Upper lobe of left lung (tissue), 6 donors: ENCODE results near the gene EFNB1. TPM values are rescaled to one million over a fixed set of nuclear protein-coding genes. Genes with fewer than 3 reads are reported as not detected.

Source experiments
- ATAC-seq, 2 donors: fragments of 200-7000 bp; cut with Tn5 transposase; one replicate each; pipeline ENCODE4 v1.9.1; 2022; ENCODE audit warnings: mild to moderate bottlenecking in 2 of 2, moderate library complexity in 2 of 2; ENCODE audit not compliant: low FRiP score in 2 of 2
- DNase-seq, 2 donors: peaks; one replicate each; pipeline ENCODE4 v3.0.0-alpha.2; 2019 to 2020
- H3K27ac ChIP-seq, 4 donors: fragments of 200-600 bp; sonication (generic); one replicate each; pipeline ENCODE4 v1.5.1; 2016 to 2019
- H3K27me3 ChIP-seq, 4 donors: fragments of 200-600 bp; sonication (generic); one replicate each; pipeline ENCODE4 v1.5.1; 2017 to 2019
- H3K36me3 ChIP-seq, 4 donors: fragments of 200-600 bp; sonication (generic); one replicate each; pipeline ENCODE4 v1.5.1; 2016 to 2019
- H3K4me1 ChIP-seq, 4 donors: fragments of 200-600 bp; sonication (generic); one replicate each; pipeline ENCODE4 v1.5.1; 2018 to 2019
- H3K4me3 ChIP-seq, 4 donors: fragments of 200-600 bp; sonication (generic); one replicate each; pipeline ENCODE4 v1.5.1; 2017 to 2019; ENCODE audit warnings: mild to moderate bottlenecking in 2 of 4, moderate library complexity in 1 of 4
- H3K9me3 ChIP-seq, 4 donors: fragments of 200-600 bp; sonication (generic); one replicate each; pipeline ENCODE4 v1.5.1; 2018 to 2019
- EP300 ChIP-seq, 4 donors: sonication (generic); formaldehyde crosslinking; IDR thresholded peaks; one replicate each; pipeline ENCODE4 v1.5.1; 2017; ENCODE audit warnings: antibody characterized with exemption in 4 of 4, control low read depth in 2 of 4
- POLR2A ChIP-seq, 4 donors: fragments of 450-650 bp; IDR thresholded peaks; one replicate each; pipeline ENCODE4 v1.5.1; 2016 to 2017; ENCODE audit warnings: antibody characterized with exemption in 4 of 4, mild to moderate bottlenecking in 2 of 4
- POLR2AphosphoS5 ChIP-seq, 2 donors: sonication (generic); formaldehyde crosslinking; IDR thresholded peaks; one replicate each; pipeline ENCODE4 v1.5.1; 2017; ENCODE audit warnings: antibody characterized with exemption in 2 of 2
- WGBS, 2 donors: methylation state at CpG; one replicate each; pipeline ENCODE4 v1.1.5; 2017 to 2018; 5-methylcytosine and 5-hydroxymethylcytosine counted together
- total RNA-seq, 6 donors: library from RNA; depleted of rRNA in 4 of 6; stranded (reverse); fragments of >200 nt in 4 of 6; gene quantifications; one replicate each; pipeline versions ENCODE4 v1.1.0 to v1.2.1, GENCODE V29; 2016 to 2021
- TF ChIP-seq, protein P1 (sequence below), 6 experiments: fragments of 450-650 bp in 4 of 6; fragments of 200-600 bp in 2 of 6; sonication (generic) in 2 of 6; IDR thresholded peaks; one replicate each; pipeline ENCODE4 v1.5.1; 2016 to 2019; ENCODE audit warnings: antibody characterized with exemption in 6 of 6
- donor health status: DM: no; HTN: no; CAD: no; lungs with moderate emphysema.
- donor health status: DM: no; HTN: yes; CAD: no; lungs with severe emphysema.

Gene EFNB1
- total RNA-seq, 6 donors from 2014 or later = 17.8 to 74.7 (median 40.0) TPM

- Histone ChIP-seq H3K4me1 (peaks cover 0 to 7% (median 0%) of the 10 kb centered on the region in 4 donors), H3K36me3 (no peaks in the 10 kb centered on the region), H3K9me3 (no peaks in the 10 kb centered on the region), H3K27me3 (no peaks in the 10 kb centered on the region), H3K4me3 (no peak overlapping the region), H3K27ac (no peak overlapping the region)
- DNase-seq (peak in 1 of 2 donors; percentile 23), ATAC-seq (peak in 1 of 2 donors; percentile 90)
- 6 to 35% methylated on average over 12 to 13 of the region's 14 CpGs for WGBS, 2 donors
- no peak for TF ChIP-seq EP300 (IDR thresholded peaks at IDR 0.05)
- TF ChIP-seq, protein P1, sequence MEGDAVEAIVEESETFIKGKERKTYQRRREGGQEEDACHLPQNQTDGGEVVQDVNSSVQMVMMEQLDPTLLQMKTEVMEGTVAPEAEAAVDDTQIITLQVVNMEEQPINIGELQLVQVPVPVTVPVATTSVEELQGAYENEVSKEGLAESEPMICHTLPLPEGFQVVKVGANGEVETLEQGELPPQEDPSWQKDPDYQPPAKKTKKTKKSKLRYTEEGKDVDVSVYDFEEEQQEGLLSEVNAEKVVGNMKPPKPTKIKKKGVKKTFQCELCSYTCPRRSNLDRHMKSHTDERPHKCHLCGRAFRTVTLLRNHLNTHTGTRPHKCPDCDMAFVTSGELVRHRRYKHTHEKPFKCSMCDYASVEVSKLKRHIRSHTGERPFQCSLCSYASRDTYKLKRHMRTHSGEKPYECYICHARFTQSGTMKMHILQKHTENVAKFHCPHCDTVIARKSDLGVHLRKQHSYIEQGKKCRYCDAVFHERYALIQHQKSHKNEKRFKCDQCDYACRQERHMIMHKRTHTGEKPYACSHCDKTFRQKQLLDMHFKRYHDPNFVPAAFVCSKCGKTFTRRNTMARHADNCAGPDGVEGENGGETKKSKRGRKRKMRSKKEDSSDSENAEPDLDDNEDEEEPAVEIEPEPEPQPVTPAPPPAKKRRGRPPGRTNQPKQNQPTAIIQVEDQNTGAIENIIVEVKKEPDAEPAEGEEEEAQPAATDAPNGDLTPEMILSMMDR (IDR thresholded peaks at IDR 0.05) = peak; percentile 25 to 50 (median 42)
These were observed 6.0 kb upstream of the EFNB1 start for GRCh38 chrX:68822641-68823410.

- DNase-seq = peak in 1 of 2 donors; percentile 15
- no peaks in the 10 kb centered on the region for H3K36me3 ChIP-seq
- ATAC-seq = no peak
- WGBS, 2 donors = 65 to 80% methylated on average over 1 to 10 of the region's 10 CpGs
- TF ChIP-seq POLR2A (IDR thresholded peaks at IDR 0.05) = no peak
- TF ChIP-seq, protein P1 (IDR thresholded peaks at IDR 0.05) = no peak
- TF ChIP-seq POLR2AphosphoS5 (IDR thresholded peaks at IDR 0.05) = no peak
- TF ChIP-seq EP300 (IDR thresholded peaks at IDR 0.05) = no peak
- H3K27ac ChIP-seq = no peak overlapping the region
- H3K4me1 ChIP-seq = peaks cover 0 to 13% (median 0%) of the 10 kb centered on the region in 4 donors
- H3K4me3 ChIP-seq = no peak overlapping the region
- H3K27me3 ChIP-seq = no peaks in the 10 kb centered on the region
- no peaks in the 10 kb centered on the region for H3K9me3 ChIP-seq
These were observed 5.2 kb upstream of the EFNB1 start for GRCh38 chrX:68823413-68824151.

- no peaks in the 10 kb centered on the region for H3K36me3 ChIP-seq
- H3K27ac ChIP-seq = no peak overlapping the region
- H3K4me3 ChIP-seq = no peak overlapping the region
- no peaks in the 10 kb centered on the region for H3K27me3 ChIP-seq
- H3K9me3 ChIP-seq = no peaks in the 10 kb centered on the region
- DNase-seq = peak in 1 of 2 donors; percentile 13
- TF ChIP-seq EP300 (IDR thresholded peaks at IDR 0.05) = no peak
- TF ChIP-seq POLR2AphosphoS5 (IDR thresholded peaks at IDR 0.05) = no peak
- no peak for TF ChIP-seq POLR2A (IDR thresholded peaks at IDR 0.05)
- TF ChIP-seq, protein P1 (IDR thresholded peaks at IDR 0.05) = no peak
- ATAC-seq = no peak
- peaks cover 0 to 13% (median 0%) of the 10 kb centered on the region in 4 donors for H3K4me1 ChIP-seq
These were observed 4.7 kb upstream of the EFNB1 start for GRCh38 chrX:68824152-68824433.

DNA sequence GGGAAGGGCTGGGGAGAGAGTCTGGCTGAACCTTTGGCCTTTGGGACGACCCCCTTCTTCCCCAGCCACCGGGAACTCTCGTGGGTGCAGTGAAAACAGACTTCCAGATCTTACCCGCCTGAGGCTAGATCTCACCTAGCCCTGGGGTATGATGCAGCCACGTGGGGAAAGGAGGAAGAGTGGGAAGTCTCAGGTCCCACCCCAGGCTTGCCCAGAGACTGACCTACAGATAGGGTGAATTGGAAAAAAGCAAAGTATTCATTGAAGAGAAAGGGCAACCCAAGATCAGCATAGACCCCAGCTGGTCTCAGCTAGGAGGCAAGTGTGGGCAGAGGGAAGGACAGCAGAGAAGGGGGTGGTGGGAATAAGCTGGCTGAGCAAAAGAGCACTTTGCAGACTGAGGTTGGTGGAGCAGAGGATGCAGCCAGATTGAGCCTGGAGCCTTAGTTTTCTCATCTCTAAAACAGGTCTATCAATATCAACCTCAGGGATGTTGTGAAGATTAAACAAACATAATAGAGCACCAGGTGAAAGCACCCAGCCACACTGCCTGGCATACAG, 4.2 kb upstream of the EFNB1 start:
- WGBS, 2 donors = 29 to 34% methylated on average over 1 to 5 of the region's 5 CpGs
- no peak for ATAC-seq

More for the DNA sequence above, 4.2 kb upstream of the EFNB1 start:
- no peak for TF ChIP-seq EP300 (IDR thresholded peaks at IDR 0.05)
- TF ChIP-seq, protein P1 (IDR thresholded peaks at IDR 0.05) = no peak
- H3K36me3 ChIP-seq = no peaks in the 10 kb centered on the region
- H3K4me1 ChIP-seq = peaks cover 0 to 13% (median 0%) of the 10 kb centered on the region in 4 donors
- no peak overlapping the region for H3K4me3 ChIP-seq
- H3K27ac ChIP-seq = no peak overlapping the region
- DNase-seq = no peak
- no peaks in the 10 kb centered on the region for H3K27me3 ChIP-seq
- no peaks in the 10 kb centered on the region for H3K9me3 ChIP-seq
